Measurements from ENCODE around the gene SMIM41. TPM values are rescaled to one million over a fixed set of nuclear protein-coding genes. Genes with fewer than 3 reads are reported as not detected.

Gene SMIM41
- polyA plus RNA-seq, 3 donors from 2014 or later = not detected

DNA sequence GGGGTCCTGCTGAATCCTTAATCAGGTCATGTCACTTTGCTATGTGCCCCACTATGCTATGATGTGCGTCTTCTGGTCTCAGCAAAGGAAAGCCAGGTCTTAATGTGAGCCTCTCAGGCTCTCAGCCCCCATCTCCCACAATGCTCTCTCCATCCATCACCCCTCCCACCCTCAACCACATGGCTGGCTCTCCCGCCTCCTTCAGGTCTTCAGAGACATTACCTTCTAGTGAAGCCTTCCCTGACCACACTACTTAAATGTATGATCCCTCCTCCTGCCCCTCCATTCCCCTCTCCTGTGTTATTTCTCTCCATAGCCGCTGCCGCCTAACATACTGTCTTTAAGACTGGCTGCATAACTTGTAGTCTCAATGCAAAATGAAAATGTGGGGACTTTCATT lies 61.8 kb downstream of the SMIM41 start:
- no peaks in the 10 kb centered on the region for H3K36me3 Mint-ChIP-seq
- DNase-seq = no peak
- H3K27me3 Mint-ChIP-seq (ENCODE audit: low read depth in 3 of 3) = peaks cover 2 to 12% (median 8%) of the 10 kb centered on the region in 3 donors
- no peak overlapping the region for H3K27ac Mint-ChIP-seq
- H3K4me1 Mint-ChIP-seq = no peaks in the 10 kb centered on the region
- H3K4me3 Mint-ChIP-seq = no peak overlapping the region
- H3K9me3 Mint-ChIP-seq = no peaks in the 10 kb centered on the region

DNA sequence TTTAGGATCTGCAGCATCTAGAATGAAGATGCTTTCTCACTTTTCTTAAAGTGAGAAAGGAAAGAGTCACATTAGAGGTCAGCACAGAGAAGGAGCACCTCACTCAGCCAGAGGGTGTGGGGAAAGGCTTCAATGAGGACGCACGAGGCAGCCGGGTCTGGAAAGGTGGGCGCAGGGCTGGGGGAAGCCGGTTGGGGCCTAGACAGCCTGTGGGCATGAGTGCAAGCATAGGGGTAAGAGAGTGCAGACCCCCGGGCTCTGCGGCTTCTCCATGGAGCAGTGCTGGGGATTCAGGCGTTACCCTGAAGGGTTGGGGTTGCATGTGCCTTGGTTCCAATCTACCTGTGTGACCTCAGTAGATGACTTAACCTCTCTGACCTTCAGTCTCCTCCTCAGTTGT lies 62.4 kb downstream of the SMIM41 start:
- Mint-ChIP-seq H3K27me3 (ENCODE audit: low read depth in 3 of 3) (peaks cover 2 to 11% (median 6%) of the 10 kb centered on the region in 3 donors), H3K4me1 (no peaks in the 10 kb centered on the region), H3K36me3 (no peaks in the 10 kb centered on the region), H3K27ac (no peak overlapping the region), H3K4me3 (no peak overlapping the region), H3K9me3 (no peaks in the 10 kb centered on the region)
- DNase-seq = no peak

- H3K27me3 Mint-ChIP-seq (ENCODE audit: low read depth in 3 of 3) = peaks cover 2 to 11% (median 5%) of the 10 kb centered on the region in 3 donors
- DNase-seq = no peak
- no peak overlapping the region for H3K27ac Mint-ChIP-seq
- no peaks in the 10 kb centered on the region for H3K4me1 Mint-ChIP-seq
- H3K9me3 Mint-ChIP-seq = no peaks in the 10 kb centered on the region
- no peak overlapping the region for H3K4me3 Mint-ChIP-seq
- H3K36me3 Mint-ChIP-seq = no peaks in the 10 kb centered on the region
Observed at GRCh38 chr12:52142431-52142830, 62.9 kb downstream of the SMIM41 start.

DNA sequence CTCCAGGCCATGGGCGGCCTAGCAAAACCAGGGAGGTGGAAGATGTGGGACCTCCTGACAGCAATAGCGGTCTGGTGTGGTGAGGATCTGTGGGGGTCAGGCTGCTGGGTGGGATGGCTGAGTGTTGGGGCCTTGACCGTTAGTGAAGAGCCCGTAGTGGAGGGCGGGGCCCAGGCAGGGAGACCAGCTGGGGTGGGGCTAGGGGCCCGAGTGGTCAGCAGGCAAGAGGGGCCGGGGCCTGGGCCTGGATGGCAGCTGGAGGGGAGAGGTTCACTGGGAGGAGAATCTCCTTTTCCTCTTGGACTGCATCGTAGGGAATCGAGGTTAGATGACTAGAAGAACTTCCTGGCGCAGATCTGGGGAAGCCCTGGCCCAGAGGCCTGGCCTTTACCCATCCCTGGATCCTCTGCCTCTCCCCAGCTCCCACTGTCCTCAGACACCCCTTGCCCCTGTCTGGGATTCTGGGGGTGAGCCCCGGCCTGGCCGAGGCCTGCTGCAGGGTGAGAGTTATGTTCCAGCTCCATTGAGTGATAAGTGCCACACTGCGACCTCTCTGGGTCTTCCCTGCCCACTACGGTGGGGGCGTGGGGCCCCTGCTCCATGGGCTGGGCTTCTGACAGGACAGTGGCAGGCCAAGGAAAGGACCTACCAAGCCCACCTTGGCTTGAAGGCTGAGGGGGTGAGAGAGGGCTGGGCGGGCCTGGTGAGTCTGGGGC lies 65.2 kb downstream of the SMIM41 start:
- no peak for DNase-seq
- Mint-ChIP-seq H3K36me3 (no peaks in the 10 kb centered on the region), H3K4me3 (no peak overlapping the region), H3K4me1 (no peaks in the 10 kb centered on the region), H3K27me3 (ENCODE audit: low read depth in 3 of 3) (peaks cover 2 to 6% (median 3%) of the 10 kb centered on the region in 3 donors), H3K9me3 (no peaks in the 10 kb centered on the region), H3K27ac (no peak overlapping the region)

GRCh38 chr12:52145228-52146088 lies 66.0 kb downstream of the SMIM41 start:
- Mint-ChIP-seq H3K27ac (no peak overlapping the region), H3K4me3 (no peak overlapping the region), H3K36me3 (no peaks in the 10 kb centered on the region), H3K9me3 (no peaks in the 10 kb centered on the region), H3K27me3 (ENCODE audit: low read depth in 3 of 3) (peaks cover 2 to 6% (median 3%) of the 10 kb centered on the region in 3 donors), H3K4me1 (no peaks in the 10 kb centered on the region)
- no peak for DNase-seq

- no peak for DNase-seq
- H3K4me3 Mint-ChIP-seq = no peak overlapping the region
- no peaks in the 10 kb centered on the region for H3K9me3 Mint-ChIP-seq
- H3K36me3 Mint-ChIP-seq = no peaks in the 10 kb centered on the region
- H3K4me1 Mint-ChIP-seq = peaks cover under 1% of the 10 kb centered on the region in 2 donors
- no peak overlapping the region for H3K27ac Mint-ChIP-seq
- peaks cover 0 to 4% (median 2%) of the 10 kb centered on the region in 3 donors for H3K27me3 Mint-ChIP-seq (ENCODE audit: low read depth in 3 of 3)
Observed at GRCh38 chr12:52146089-52146821, 66.8 kb downstream of the SMIM41 start.

GRCh38 chr12:52146822-52147366 lies 67.4 kb downstream of the SMIM41 start:
- Mint-ChIP-seq H3K9me3 (no peaks in the 10 kb centered on the region), H3K4me1 (peaks cover 6 to 7% of the 10 kb centered on the region in 2 donors), H3K36me3 (no peaks in the 10 kb centered on the region), H3K27ac (no peak overlapping the region), H3K4me3 (no peak overlapping the region), H3K27me3 (ENCODE audit: low read depth in 3 of 3) (peaks cover 0 to 6% (median 0%) of the 10 kb centered on the region in 3 donors)
- no peak for DNase-seq

GRCh38 chr12:52147367-52147963 lies 68.0 kb downstream of the SMIM41 start:
- H3K4me1 Mint-ChIP-seq = peaks cover 7% of the 10 kb centered on the region in 2 donors
- H3K9me3 Mint-ChIP-seq = no peaks in the 10 kb centered on the region
- no peak overlapping the region for H3K4me3 Mint-ChIP-seq
- DNase-seq = no peak
- H3K27me3 Mint-ChIP-seq (ENCODE audit: low read depth in 3 of 3) = peaks cover 0 to 6% (median 0%) of the 10 kb centered on the region in 3 donors
- H3K27ac Mint-ChIP-seq = no peak overlapping the region
- no peaks in the 10 kb centered on the region for H3K36me3 Mint-ChIP-seq

DNA sequence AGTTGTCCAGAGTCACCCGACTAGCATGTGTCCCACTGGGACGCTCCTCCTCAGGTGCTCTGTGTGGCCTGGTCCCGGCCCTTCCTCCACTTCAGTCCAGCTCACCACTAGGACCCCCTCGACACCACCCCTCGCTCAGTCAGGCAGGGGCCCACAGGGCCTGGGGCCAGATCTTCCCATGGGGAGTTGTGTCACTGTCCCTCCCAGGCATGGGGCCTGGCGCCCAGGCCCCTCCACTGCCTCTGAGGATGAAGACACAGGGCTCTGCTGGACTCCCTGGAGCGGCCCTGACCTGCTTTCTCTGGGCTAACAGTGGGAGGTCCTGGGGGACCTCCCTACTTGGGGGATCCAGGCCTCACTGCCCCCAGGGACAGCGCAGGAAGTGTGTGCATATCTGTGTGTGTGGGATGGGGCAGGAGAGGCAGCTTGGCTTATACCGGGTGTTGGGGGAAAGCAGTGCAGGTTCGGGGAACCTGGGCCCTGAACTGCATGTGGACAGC lies 68.5 kb downstream of the SMIM41 start:
- no peak overlapping the region for H3K4me3 Mint-ChIP-seq
- H3K27me3 Mint-ChIP-seq (ENCODE audit: low read depth in 3 of 3) = peaks cover 0 to 6% (median 0%) of the 10 kb centered on the region in 3 donors
- H3K36me3 Mint-ChIP-seq = no peaks in the 10 kb centered on the region
- peaks cover 7 to 10% of the 10 kb centered on the region in 2 donors for H3K4me1 Mint-ChIP-seq
- H3K9me3 Mint-ChIP-seq = no peaks in the 10 kb centered on the region
- H3K27ac Mint-ChIP-seq = no peak overlapping the region
- DNase-seq = no peak

DNA sequence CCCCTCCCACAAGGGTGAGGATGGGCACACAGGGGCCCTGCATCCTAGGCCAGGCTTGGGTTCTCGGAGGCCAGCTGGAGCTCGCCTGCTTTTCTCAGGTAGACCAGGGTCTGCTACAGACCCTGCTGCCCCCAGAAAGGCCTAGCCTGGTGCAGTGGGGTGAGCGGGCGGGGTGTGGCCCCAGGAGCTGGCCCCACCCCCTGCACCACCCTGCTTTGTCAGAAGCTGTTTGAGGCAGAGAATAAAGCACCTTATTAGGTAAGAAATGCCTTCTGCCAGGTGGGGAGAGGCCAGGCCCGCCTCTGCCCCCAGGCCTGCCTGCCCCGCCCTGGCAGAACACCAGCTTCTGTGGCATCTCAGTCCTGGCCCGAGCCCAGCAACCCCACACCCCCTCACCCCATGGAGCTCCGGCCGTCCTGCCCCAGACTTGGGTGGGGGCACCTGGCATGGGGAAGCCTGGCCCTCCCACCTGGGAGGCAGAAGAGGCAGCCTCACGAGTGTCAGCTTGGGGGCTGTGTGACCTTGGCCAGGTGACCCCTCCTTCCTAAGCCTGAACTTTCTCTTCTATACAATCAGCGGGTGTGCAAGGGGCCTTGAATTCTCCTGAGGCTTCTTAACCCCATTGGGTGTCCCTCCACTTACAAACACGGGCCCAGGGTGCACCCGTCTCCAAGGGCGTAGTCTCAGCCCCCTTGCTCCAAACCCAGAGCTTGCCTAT lies 69.1 kb downstream of the SMIM41 start:
- no peak for DNase-seq
- H3K9me3 Mint-ChIP-seq = no peaks in the 10 kb centered on the region
- H3K4me3 Mint-ChIP-seq = no peak overlapping the region
- peaks cover 7 to 10% of the 10 kb centered on the region in 2 donors for H3K4me1 Mint-ChIP-seq
- no peaks in the 10 kb centered on the region for H3K36me3 Mint-ChIP-seq
- H3K27me3 Mint-ChIP-seq (ENCODE audit: low read depth in 3 of 3) = peaks cover 0 to 6% (median 0%) of the 10 kb centered on the region in 3 donors
- H3K27ac Mint-ChIP-seq = no peak overlapping the region

DNA sequence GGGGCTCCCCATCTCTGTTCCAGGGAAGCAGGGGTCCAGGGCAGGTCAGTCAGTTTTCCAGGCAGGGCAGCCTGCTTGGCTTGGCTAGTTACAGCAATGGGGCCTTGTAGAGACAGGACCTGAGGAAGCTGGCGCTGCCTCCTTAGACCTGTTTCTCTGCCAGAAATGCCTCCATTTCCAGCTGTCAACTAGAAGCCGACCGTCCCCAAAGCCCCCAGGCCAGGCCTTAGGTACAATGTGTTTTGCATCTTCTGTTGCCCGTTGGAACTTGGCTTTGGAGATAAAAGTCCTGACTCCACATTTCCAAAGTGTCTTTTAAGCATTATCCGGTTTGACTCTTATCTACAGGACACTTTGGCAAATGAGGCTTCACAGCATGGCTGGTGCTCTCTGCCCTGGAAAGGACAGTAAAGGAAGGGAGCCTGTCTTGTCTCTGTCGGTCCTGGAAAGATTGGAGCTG lies 69.7 kb downstream of the SMIM41 start:
- H3K4me1 Mint-ChIP-seq = peaks cover 7 to 10% of the 10 kb centered on the region in 2 donors
- no peak overlapping the region for H3K4me3 Mint-ChIP-seq
- H3K27me3 Mint-ChIP-seq (ENCODE audit: low read depth in 3 of 3) = peaks cover 0 to 6% (median 0%) of the 10 kb centered on the region in 3 donors
- no peak for DNase-seq
- no peak overlapping the region for H3K27ac Mint-ChIP-seq
- no peaks in the 10 kb centered on the region for H3K9me3 Mint-ChIP-seq
- H3K36me3 Mint-ChIP-seq = no peaks in the 10 kb centered on the region

GRCh38 chr12:52149651-52150241 lies 70.2 kb downstream of the SMIM41 start:
- H3K27ac Mint-ChIP-seq = no peak overlapping the region

More at GRCh38 chr12:52149651-52150241, 70.2 kb downstream of the SMIM41 start:
- no peak overlapping the region for H3K4me3 Mint-ChIP-seq
- no peak for DNase-seq
- H3K27me3 Mint-ChIP-seq (ENCODE audit: low read depth in 3 of 3) = peaks cover 0 to 6% (median 0%) of the 10 kb centered on the region in 3 donors
- H3K4me1 Mint-ChIP-seq = peaks cover 7 to 10% of the 10 kb centered on the region in 2 donors
- no peaks in the 10 kb centered on the region for H3K36me3 Mint-ChIP-seq
- H3K9me3 Mint-ChIP-seq = no peaks in the 10 kb centered on the region
